SU-DHL-6 (cell line): ENCODE results near the gene ZNF264.

Source experiments
- EZH2phosphoT487 ChIP-seq: fragments of 200-600 bp; sonication (generic), shearing (Covaris generic); conservative IDR thresholded peaks from 2 replicates; pipeline ENCODE4 v1.6.1; 2018; ENCODE audit warnings: mild to moderate bottlenecking, antibody characterized with exemption, low read length, moderate library complexity, mixed read lengths
- TF ChIP-seq, protein P1 (sequence below): fragments of 200-600 bp; sonication (generic); IDR thresholded peaks from one replicate; pipeline ENCODE4 v1.5.1; 2017; ENCODE audit warnings: antibody characterized with exemption, mild to moderate bottlenecking, low read length, moderate library complexity; ENCODE audit not compliant: insufficient read depth, poor library complexity, severe bottlenecking

DNA sequence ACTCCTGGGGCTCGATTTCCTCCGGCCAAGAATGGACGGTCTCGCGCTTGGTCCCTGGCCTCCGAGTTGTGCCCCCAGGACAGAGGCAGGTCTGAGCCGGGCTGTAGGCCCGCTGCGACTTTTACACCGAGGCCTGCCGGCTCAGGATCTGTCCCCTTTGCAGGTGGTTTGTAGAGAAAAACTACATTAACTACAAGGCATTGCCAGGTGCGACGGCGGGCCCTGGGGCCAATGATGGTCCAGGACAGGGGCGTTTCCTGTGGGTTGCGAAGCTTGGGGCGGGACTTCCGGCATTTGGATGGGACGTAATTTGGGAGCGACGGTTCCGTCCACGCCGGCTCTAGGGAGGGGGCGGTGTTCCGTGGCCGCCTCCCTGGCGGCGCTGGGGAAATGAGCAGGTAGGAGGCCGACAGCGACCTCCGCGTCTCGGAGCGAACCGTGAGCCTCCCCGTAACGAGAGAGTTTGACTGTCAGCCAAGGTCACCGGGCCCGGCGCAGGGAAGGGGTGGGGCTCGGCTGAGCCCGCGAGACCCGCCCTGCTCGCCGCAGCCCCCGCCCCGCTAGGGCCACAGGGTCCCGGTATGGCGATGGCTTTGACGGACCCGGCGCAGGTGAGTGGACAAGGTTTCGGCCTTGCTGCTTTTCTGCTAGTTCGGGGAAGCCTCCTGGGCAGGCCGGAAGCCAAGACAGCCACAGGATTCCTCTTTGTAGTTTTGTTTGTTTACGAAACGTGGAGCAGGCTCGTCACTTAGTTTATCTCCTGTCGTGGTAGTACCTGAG lies 49.2 kb downstream of the ZNF264 start, which contains the start of gene ZNF805:
- TF ChIP-seq, protein P1, sequence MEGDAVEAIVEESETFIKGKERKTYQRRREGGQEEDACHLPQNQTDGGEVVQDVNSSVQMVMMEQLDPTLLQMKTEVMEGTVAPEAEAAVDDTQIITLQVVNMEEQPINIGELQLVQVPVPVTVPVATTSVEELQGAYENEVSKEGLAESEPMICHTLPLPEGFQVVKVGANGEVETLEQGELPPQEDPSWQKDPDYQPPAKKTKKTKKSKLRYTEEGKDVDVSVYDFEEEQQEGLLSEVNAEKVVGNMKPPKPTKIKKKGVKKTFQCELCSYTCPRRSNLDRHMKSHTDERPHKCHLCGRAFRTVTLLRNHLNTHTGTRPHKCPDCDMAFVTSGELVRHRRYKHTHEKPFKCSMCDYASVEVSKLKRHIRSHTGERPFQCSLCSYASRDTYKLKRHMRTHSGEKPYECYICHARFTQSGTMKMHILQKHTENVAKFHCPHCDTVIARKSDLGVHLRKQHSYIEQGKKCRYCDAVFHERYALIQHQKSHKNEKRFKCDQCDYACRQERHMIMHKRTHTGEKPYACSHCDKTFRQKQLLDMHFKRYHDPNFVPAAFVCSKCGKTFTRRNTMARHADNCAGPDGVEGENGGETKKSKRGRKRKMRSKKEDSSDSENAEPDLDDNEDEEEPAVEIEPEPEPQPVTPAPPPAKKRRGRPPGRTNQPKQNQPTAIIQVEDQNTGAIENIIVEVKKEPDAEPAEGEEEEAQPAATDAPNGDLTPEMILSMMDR = no peak
- TF ChIP-seq EZH2phosphoT487 = no peak
